CD4-positive, alpha-beta T cell treated with Interleukin-15 for 1 hour (primary cell): ENCODE data around the gene BUB1.
"Not testable (repeated sequence)": the region's sequence is repeated elsewhere in the genome, so short reads cannot be mapped to it uniquely, and the experiment has no call there.

Experiments used
- DNase-seq: peaks from one replicate; pipeline ENCODE4 v3.0.0-alpha.2; 2020

BUB1 gene

DNA sequence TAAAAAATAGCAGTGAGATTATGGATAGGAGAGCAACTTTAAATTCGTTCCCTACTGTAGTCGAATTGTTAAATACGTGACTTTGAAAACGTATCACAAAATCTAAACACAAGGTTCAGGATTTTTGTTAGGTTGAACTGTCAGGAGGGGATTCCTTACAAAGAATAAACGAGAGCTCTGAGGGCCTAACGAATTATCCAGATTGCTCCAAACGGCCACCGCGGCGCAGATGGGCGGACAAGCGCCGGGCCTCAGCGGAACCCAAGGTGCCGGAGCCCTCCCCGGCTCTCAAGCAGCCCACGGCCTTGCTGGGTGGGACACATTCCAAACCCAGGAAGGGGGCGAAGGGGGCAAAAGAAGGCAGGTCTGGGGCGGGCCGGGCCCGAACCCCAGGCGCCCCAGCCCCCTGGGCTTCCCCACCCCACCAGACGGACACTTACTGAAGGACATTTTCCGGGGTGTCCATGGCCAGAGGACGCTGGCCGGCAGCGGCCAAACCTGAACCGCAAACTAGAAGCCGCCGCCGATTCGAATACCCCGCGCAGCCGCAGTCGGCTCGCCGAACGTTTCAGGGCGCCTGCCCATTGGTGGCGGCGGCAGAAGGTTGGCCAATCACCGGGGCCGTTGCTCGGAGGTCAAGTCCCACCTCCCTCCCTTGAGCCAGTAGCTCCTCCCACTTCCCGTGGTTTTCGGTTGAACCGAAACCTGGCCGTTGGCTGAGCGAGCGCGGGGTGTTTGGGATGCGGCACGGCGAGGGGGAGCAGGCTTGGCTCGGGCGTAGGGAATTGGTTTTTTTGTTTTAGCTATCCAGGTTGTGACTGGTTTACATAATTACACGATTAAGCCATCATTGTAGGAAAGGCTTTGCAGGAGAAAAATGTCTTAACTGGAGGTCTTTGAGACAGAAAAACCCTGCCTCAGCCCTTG, at the start of gene BUB1:
BUB1 (minus strand) TSS at position 534 of the 927 bp plus-strand sequence; CDS start at position 466, 68 bp downstream.
- peak; percentile 96 for DNase-seq

DNA sequence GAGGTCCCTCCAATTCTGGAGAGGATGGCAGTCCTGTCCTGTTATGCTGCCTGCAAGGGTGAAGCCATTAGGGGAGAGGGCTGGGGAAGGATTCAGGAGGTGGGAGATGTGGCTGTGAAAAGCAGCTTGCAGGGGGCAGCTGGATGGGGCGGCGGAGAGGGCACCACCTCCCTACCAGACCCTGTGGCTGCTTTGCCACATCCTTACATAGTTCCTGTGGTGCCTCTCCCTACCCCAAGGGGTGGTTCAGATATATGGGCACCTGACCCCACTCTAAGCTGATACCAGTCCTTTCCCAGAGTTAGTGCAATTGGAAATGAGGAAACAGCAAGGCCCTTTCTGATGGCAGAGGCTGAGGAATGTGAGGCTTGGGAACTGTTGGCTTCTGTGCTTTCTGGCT, 48.4 kb upstream of the BUB1 start:
- DNase-seq, result no peak

DNA sequence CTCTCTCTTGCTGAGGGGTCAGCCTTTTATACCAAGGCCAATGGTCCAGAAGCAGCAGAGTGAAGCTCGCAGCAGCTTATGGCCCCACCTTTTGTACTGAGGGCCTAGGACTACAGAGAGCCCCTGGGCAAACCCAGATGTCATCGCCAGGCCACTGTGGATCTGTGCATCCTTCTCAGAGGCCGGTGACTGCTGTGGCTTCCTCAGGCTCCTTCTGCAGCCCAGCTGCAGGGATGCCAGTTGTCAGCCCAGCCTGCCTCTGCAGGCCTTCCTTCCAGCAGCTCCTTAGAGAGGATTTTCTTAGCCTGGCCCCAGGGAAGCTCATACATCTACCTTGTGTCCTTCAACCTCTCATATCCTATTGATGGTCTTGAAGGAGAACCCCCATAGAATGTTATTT, 48.0 kb upstream of the BUB1 start:
- no peak for DNase-seq

DNA sequence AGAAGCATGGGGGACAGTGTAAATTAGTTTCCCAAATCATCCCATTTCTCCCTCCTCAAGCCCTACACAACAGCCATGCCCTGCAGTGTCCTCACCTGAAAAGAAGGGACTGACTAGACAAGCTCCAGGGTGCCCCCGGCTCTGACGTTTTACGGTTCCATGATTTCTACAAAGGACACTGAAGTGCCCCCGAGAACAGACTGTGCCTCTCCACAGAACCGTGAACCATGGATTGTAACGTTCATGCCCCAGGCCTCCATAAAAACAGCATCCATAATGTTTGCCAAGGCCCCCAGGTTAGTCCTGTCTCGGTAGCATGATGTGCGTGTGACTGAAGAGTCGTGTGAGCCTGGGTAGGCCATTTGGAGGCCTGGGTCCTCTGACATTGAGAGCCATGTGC, 47.5 kb upstream of the BUB1 start:
- no peak for DNase-seq

DNA sequence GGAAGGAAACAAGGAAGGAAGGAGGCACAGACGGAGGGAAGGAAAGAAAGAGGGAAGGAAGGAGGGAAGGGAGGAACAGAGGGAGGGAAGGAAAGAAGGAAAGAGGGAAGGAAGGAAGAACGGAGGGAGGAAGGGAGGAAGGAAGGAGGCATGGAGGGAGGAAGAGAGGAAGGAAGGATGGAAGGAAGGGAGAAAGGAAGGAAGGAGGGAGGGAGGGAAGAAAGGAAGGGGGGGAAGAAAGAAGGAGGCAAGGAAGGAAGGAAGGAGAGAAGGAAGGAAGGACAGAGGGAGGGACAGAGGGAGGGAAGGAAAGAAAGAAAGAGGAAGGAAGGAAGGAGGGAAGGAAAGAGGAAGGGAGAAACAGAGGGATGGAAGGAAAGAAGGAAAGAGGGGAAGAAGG, 47.0 kb upstream of the BUB1 start:
- no peak for DNase-seq

DNA sequence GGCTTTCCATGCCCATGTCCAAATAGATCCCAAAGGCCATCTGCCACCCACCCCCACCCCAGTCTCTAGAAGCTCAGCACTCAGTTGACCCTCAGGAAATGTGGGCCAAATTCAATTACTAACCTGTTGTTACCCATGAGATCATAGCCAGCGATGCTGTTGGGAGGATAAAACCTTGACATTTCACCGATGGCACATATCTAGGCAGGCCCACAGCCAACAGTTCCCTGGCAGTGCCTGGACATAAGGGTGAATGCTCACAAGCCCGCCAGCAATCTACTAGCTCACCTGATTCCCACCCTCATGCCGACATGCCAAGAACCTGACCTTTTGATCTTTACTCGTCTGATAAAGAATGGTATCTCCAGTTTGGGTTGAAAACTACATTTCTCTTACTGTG, 42.7 kb upstream of the BUB1 start:
- no peak for DNase-seq

DNA sequence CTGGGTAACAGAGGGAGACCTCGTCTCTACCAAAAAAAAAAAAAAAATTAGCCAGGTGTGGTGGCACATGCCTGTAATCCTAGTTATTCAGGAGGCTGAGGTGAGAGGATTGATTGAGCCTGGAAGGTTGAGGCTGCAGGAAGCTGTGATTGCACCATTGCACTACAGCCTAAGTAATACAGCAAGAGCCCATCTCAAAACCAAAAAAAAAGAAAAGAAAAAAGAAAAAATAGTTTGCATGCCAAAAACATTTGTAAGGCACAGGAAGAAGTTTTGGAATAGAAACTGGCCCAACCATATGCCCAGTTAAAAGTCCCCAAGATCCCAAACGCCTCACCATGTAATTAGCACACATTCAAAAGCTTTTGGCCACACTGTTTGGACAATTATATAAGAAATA, 41.1 kb upstream of the BUB1 start:
- no peak for DNase-seq

DNA sequence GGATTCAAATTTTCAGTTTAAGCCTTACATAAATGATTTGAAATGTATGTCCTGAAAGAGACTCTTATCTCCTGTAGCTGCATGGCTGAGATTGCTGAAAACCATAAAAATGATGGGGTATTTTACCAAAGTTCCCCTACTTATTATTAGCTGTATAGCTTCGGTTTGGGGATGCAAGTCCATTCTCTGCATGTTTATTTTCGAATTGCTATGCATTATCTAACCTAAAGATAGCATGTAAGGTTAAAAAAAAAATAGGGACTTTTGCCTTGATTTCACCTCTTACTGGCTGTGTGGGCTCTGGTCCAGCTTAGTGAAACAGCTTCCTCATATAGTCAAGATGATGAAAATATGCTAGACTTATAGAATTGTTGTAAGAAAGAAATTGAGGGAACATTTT, 40.5 kb upstream of the BUB1 start:
- DNase-seq, result no peak

DNA sequence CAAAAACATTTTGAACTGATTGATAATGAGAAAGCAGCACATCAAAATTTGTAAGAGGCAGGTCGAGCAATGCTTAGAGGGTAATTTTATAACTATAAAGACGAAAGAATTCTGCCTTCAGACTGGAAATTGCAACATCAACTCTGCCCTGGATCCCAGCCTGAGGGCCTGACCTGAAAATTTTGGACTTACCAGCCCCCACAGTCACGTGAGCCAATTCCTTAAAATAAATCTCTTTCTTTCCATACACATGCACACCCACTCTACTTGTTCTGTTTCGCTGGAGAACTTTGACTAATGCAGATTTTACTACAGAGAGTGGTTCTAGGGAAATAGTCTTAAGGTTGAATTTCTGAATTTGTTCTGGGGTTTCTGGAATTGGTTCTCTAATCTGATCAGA, 39.9 kb upstream of the BUB1 start:
- no peak for DNase-seq

DNA sequence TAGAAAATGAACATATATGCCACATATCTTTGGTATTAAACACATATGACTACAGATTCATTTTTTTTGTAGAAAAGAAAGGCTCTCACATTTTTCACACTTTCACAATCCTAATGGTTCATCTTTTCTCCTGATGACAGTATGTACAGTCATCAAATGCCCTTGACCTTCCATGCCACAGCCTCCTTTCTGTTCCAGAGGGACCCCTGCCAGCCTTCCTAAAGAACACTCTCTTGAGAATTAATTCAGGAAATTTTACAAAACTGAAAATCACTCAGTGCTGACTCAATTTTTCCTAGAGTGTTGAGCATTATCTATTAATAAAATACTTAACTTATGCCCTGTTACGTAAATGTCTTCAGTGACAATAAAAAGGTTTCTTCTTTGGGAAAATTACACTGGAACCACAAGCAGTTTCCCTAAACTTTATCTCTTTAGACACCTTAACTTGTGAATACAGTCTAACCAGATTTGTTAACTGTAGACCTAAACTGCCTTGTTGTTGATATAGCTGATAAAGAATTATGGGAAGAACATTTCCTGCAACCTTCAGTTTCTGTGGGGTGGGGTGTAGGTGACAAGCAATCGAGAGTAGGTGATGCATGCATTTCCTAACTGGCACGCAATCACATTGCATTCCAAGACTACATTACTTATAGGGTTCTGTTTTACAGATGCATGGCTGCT, 39.2 kb upstream of the BUB1 start:
- no peak for DNase-seq

DNA sequence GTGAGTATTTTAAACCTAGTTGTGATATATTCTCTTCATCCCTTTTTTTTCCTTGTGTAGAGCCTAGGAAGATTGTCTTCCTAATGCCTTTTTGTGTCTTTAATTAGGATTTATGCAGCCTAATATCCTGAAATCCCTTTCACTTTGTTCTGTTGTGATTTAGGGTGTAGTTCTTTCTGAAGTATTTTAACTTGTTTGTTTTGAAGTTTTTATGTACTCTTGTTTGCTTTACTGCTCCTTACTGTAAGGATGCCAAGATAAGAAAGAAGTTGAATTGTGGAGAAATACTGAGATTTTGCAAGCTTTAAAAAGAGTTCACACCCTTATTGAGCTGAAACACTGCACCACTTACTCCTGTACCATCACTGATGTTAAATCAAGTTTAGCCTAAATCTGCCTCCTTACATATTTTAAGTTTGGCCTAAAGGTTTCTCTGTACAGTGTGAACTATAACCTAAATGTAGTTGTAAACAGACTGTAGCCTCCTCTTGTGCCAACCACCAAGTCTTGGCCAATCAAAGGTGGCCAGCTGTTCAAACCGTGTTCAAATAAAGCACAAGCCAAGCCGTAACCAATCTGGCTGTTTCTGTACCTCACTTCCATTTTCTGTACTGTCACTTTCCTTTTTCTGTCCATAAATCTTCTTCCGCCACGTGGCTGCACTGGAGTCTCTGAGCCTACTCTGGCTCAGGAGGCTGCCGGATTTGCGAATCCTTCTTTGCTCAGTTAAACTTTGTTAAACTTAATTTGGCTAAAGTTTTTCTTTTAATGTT, 36.8 kb upstream of the BUB1 start:
- no peak for DNase-seq

DNA sequence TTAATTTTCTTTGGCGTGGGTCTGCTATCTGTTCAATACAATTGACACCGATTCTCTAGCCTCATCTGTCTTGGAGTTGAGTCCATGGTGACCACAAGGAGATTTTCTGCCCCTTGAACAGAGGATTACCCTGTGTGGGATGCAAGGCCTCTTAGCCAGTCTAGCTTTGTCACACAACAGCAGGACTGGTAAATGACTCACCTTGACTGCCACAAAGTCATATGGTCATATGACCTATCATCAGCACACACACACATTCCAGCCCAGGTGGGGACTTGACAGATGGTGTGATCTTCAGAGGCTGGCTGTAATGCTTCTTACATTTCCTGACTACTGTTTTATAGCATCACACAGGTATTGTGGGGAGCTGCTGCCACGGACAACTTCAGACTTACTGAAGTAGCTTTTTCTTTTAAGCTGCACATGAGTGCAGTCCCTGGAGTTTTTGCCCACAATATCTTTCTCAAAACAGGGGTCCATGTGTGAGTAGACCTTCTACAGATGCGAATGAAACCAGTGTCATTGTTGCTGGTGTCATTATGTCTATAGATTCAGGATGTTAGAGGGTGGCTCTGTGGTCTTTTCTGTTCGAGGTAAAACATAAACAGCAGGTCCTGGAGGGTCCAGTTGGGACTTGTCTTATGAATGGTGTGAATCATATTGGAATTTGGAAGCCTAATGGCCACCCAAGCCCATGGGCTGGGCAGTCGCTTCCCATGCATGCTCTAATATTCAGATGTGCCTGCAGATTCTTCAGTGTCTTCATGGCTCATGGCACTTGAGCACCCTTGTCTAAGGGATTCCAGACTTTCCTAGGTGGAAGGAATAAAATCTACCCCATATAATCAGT, 35.9 kb upstream of the BUB1 start:
- no peak for DNase-seq

DNA sequence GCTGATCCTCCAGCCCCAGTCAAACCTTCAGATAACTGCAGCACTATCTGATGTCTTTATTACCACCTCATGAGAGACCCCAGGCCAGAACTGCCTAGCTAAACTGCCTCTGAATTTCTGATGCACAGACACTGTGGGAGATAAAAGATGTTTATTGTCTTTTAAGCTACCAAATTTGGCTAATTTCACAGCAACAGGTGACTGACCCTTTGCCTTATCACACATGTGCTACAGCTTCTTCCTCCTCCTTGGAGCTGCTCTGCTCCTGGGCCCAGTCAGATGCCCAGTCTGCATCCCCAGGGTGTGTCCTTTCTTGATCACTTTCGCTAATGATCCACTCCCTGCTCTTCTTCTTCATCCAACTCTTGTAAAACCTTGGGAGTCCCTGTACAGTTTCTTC, 34.9 kb upstream of the BUB1 start:
- no peak for DNase-seq

DNA sequence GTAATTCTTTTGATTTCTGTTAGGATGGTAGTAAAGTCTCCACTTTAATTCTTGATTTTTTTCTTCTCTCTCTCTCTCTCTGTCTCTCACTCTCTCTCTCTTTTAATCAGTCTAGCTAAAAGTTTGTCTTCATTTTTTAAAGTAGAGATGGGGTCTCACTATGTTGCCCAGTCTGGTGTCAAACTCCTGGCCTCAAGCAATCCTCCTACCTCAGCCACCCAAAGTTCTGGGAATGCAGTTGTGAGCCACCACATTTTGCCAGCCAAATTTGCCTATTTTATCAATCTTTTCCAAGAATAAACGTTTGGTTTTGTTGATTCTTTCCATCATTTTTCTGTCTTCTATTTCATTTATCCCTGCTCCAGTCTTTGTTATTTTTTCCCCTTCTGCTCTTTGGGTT, 30.6 kb upstream of the BUB1 start:
- no peak for DNase-seq

DNA sequence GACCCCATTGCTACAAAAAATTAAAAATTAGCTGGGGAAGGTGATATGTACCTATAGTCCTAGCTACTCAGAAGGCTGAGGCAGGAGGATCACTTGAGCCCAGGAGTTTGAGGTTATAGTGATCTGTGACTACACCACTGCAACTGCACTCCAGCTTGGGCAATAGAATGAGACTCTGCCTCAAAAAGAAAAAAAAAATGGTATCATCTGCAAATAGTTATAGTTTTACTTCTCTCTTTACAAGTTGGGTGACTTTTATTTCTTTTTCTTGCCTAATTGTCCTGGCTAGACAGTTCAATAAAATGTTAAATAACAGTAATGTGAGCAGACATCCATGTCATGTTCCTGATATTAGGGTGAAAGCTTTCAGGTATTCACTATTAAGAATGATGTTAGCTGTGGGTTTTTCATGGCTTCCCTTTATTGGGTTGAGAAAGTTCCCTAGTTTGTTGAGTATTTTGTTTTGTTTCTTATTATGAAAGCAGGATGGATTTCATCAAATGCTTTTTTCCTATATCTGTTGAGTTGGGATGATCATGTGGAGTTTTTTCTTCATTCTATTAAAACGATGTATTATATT, 29.6 kb upstream of the BUB1 start:
- no peak for DNase-seq

DNA sequence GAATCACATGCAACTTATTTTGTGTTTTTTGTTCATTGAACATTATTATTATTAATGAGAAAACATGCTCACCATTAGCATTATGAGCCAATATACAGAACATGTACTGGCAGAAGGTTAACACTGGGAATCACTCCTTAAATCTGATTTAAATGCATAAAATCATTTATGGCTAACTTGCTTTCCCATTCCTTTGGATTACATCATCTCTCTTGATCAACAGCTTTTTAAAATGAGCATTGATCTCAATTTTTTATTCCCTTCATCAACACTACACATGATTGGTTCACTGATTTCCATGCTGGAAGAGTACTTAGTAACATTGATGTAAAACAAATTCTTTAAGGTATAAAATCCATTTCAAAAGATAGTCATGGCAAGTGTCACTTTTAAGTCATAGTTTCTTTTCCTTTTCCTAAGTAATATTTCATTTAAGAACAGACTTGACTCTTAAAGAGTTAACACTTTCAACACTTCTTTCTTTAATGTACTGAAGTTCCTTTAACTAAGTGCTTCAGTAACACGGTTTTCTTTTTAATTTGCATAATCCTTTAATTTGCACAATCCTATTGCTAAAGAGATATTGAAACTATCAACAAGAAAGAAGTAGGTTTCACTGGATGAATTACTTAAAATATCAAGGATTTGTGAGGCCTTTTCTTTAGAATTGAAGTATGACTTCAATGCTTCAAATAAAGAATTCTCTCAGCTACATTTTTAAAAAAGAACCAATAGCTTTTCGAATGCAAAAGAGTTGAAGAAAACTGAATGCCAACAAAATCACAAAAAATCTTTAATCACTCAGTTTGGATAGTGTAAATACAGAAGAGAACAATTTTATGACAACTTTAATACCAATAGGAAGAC, 24.9 kb upstream of the BUB1 start:
- no peak for DNase-seq

DNA sequence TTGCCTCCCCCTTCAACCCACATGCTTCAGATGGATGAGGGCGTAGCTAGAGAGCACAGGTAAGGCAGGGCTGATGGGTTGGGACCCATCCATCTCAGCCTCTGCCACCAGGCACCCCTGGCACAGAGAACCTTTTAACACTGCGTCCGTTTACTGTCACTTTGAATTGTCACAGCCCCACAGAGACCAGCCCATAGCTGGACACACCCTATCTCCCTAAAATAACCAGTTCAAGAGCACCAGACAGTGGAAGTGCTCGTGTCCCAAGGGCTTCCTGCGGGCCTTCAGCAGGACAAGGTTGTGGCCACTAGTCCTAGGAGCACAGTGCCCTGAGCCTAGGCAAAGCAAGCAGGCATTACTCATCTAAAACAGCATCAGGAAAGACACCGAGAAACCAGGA, 20.4 kb upstream of the BUB1 start:
- not testable (repeated sequence) for DNase-seq

DNA sequence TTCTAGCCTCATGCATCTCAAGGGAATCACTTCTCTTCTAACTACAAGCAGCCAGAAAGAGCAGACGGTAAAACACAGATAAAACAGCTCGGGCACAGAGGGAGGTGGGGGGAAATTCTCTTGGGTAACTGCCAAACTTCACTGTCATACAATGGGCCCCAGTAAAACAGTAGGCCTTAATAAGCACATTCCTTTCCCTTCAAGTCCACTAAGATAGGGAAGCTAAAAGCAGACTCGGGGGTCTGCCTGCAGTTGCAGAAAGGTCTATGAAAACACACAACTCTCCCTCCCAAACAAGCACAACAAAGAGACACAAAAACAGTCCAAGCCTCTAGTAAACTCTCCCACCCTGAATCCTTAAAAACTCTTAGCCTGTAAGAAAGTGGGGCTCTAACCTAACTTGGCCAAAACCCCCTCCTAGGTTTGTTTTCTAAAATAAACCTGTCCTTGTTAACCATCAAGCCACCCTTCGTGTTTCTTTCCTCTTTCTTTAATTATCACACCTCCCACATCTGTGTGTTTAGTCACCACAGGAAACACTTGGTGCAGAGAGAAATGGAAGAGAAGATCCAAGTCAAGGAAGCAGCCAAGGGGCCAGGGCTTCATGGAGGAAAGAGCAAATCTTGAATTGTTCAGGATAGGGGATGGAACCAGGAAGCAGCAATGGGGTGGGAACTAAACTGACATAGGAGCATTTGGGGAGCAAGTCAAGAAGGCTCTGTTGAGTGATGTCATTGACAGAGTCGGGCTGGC, 17.5 kb upstream of the BUB1 start:
- not testable (repeated sequence) for DNase-seq

DNA sequence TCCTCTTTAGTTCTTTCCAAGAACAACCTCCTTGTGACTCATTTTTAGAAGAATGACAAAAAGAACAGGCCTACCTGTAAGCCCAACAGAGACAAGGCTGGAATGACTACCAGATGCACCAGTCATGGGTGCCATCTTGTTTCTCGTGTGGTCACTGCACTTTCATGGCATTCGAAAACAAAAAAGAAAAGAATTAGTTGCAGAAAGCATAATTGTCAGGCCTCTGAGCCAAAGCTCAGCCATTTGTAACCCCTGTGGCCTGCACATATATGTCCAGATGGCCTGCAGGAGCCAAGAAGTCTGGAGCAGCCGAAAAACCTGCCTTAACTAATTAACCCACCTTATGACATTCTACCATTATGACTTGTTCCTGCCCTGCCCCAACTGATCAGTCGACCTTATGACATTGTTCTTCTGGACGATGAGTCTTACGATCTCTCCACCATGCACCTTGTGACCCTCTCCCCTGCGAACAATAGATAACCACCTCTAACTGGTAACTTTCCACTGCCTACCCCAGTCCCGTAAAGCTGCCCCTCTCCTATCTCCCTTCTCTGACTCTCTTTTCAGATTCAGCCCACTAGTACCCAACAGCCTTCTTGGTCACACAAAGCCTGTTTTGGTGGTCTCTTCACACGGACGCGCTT, 13.9 kb upstream of the BUB1 start:
- no peak for DNase-seq
